ACC112 (cell line): ENCODE results near the gene HIBCH.

ENCODE experiments used
- H2AFZ ChIP-seq: fragments of 200-600 bp; sonication (generic); one replicate; pipeline ENCODE4 v1.6.0; 2017; ENCODE audit warnings: antibody characterized with exemption, low read length; ENCODE audit not compliant: unreplicated experiment
- H3K27ac ChIP-seq: fragments of 200-600 bp; sonication (generic); 2 replicates; pipeline ENCODE4 v1.5.1; 2014; ENCODE audit warnings: low read depth, mild to moderate bottlenecking, antibody characterized with exemption, low read length, moderate library complexity
- H3K27me3 ChIP-seq: fragments of 200-600 bp; sonication (generic); 2 replicates; pipeline ENCODE4 v1.6.1; 2014; ENCODE audit warnings: mild to moderate bottlenecking, antibody characterized with exemption, low read length, moderate library complexity, mixed read lengths; ENCODE audit not compliant: insufficient read depth
- H3K36me3 ChIP-seq: fragments of 200-600 bp; sonication (generic); 2 replicates; pipeline ENCODE4 v1.6.1; 2016; ENCODE audit warnings: mild to moderate bottlenecking, antibody characterized with exemption, low read length, moderate library complexity, mixed read lengths; ENCODE audit not compliant: insufficient read depth
- H3K4me1 ChIP-seq: fragments of 200-600 bp; sonication (generic); one replicate; pipeline ENCODE4 v1.6.1; 2016; ENCODE audit warnings: low read length, mixed read lengths; ENCODE audit not compliant: insufficient read depth, unreplicated experiment, control insufficient read depth
- H3K4me3 ChIP-seq: fragments of 200-600 bp; sonication (generic); 2 replicates; pipeline ENCODE4 v1.5.1; 2014; ENCODE audit warnings: mild to moderate bottlenecking, low read depth, low read length
- H3K79me2 ChIP-seq: fragments of 200-600 bp; sonication (generic); one replicate; pipeline ENCODE4 v1.6.0; 2016; ENCODE audit warnings: low read length; ENCODE audit not compliant: control insufficient read depth, unreplicated experiment, insufficient read depth

The HIBCH gene

GRCh38 chr2:190197143-190197720 lies 122.4 kb downstream of the HIBCH start:
- Histone ChIP-seq H3K4me3 (no peak overlapping the region), H3K4me1 (peaks cover 16% of the 10 kb centered on the region), H3K27me3 (no peaks in the 10 kb centered on the region), H2AFZ (no peak overlapping the region), H3K27ac (no peak overlapping the region), H3K79me2 (no peaks in the 10 kb centered on the region), H3K36me3 (peaks cover 9% of the 10 kb centered on the region; the same call in 1 of the 2 replicates)

- H3K27ac ChIP-seq = no peak overlapping the region
- H3K36me3 ChIP-seq = no peaks in the 10 kb centered on the region
- no peaks in the 10 kb centered on the region for H3K4me1 ChIP-seq
- no peak overlapping the region for H2AFZ ChIP-seq
- no peaks in the 10 kb centered on the region for H3K79me2 ChIP-seq
- no peak overlapping the region for H3K4me3 ChIP-seq
- no peaks in the 10 kb centered on the region for H3K27me3 ChIP-seq
Measured at GRCh38 chr2:190190507-190191162, 129.0 kb downstream of the HIBCH start.

GRCh38 chr2:190188289-190188688 lies 131.3 kb downstream of the HIBCH start:
- Histone ChIP-seq H3K27me3 (no peaks in the 10 kb centered on the region), H2AFZ (no peak overlapping the region), H3K36me3 (no peaks in the 10 kb centered on the region), H3K79me2 (no peaks in the 10 kb centered on the region), H3K27ac (no peak overlapping the region), H3K4me1 (no peaks in the 10 kb centered on the region), H3K4me3 (no peak overlapping the region)

GRCh38 chr2:190186238-190186637 lies 133.4 kb downstream of the HIBCH start:
- no peak overlapping the region for H3K27ac ChIP-seq
- no peaks in the 10 kb centered on the region for H3K36me3 ChIP-seq
- H3K4me1 ChIP-seq = no peaks in the 10 kb centered on the region
- no peak overlapping the region for H2AFZ ChIP-seq
- no peak overlapping the region for H3K4me3 ChIP-seq
- H3K27me3 ChIP-seq = no peaks in the 10 kb centered on the region
- no peaks in the 10 kb centered on the region for H3K79me2 ChIP-seq

GRCh38 chr2:190185380-190185779 lies 134.2 kb downstream of the HIBCH start:
- Histone ChIP-seq H3K4me3 (no peak overlapping the region), H3K27ac (no peak overlapping the region), H3K36me3 (no peaks in the 10 kb centered on the region), H3K27me3 (no peaks in the 10 kb centered on the region), H3K4me1 (no peaks in the 10 kb centered on the region), H2AFZ (no peak overlapping the region), H3K79me2 (no peaks in the 10 kb centered on the region)

- no peaks in the 10 kb centered on the region for H3K79me2 ChIP-seq
- no peak overlapping the region for H3K4me3 ChIP-seq
- no peak overlapping the region for H2AFZ ChIP-seq
- H3K27ac ChIP-seq = no peak overlapping the region
- no peaks in the 10 kb centered on the region for H3K27me3 ChIP-seq
- no peaks in the 10 kb centered on the region for H3K4me1 ChIP-seq
- H3K36me3 ChIP-seq = no peaks in the 10 kb centered on the region
Measured at GRCh38 chr2:190184460-190184859, 135.2 kb downstream of the HIBCH start.

- Histone ChIP-seq H3K4me3 (no peak overlapping the region), H2AFZ (no peak overlapping the region), H3K36me3 (no peaks in the 10 kb centered on the region), H3K79me2 (no peaks in the 10 kb centered on the region), H3K27me3 (no peaks in the 10 kb centered on the region), H3K27ac (no peak overlapping the region), H3K4me1 (no peaks in the 10 kb centered on the region)
Measured at GRCh38 chr2:190183539-190183938, 136.1 kb downstream of the HIBCH start.

- Histone ChIP-seq H3K4me3 (no peak overlapping the region), H3K79me2 (no peaks in the 10 kb centered on the region), H3K36me3 (no peaks in the 10 kb centered on the region), H3K27me3 (no peaks in the 10 kb centered on the region), H3K27ac (no peak overlapping the region), H3K4me1 (no peaks in the 10 kb centered on the region), H2AFZ (no peak overlapping the region)
Measured at GRCh38 chr2:190182071-190182524, 137.5 kb downstream of the HIBCH start.

- no peaks in the 10 kb centered on the region for H3K4me1 ChIP-seq
- peak overlapping the region; percentile 33 for H2AFZ ChIP-seq
- H3K79me2 ChIP-seq = no peaks in the 10 kb centered on the region
- H3K27ac ChIP-seq = no peak overlapping the region
- no peaks in the 10 kb centered on the region for H3K36me3 ChIP-seq
- no peaks in the 10 kb centered on the region for H3K27me3 ChIP-seq
- peak overlapping the region; percentile 83 for H3K4me3 ChIP-seq
Measured at GRCh38 chr2:190181123-190181669, 138.4 kb downstream of the HIBCH start.

GRCh38 chr2:190180313-190181122 lies 139.1 kb downstream of the HIBCH start:
- H3K4me3 ChIP-seq = peak overlapping the region; percentile 83
- no peaks in the 10 kb centered on the region for H3K36me3 ChIP-seq
- no peak overlapping the region for H3K27ac ChIP-seq
- H3K27me3 ChIP-seq = no peaks in the 10 kb centered on the region
- H3K4me1 ChIP-seq = no peaks in the 10 kb centered on the region
- peak overlapping the region; percentile 33 for H2AFZ ChIP-seq
- H3K79me2 ChIP-seq = no peaks in the 10 kb centered on the region
